Upper lobe of left lung (tissue), 6 donors: ENCODE data around the gene PIGO. TPM values are rescaled to one million over a fixed set of nuclear protein-coding genes. Genes with fewer than 3 reads are reported as not detected.

Experiments used
- ATAC-seq, 2 donors: fragments of 200-7000 bp; cut with Tn5 transposase; one replicate each; pipeline ENCODE4 v1.9.1; 2022; ENCODE audit warnings: mild to moderate bottlenecking in 2 of 2, moderate library complexity in 2 of 2; ENCODE audit not compliant: low FRiP score in 2 of 2
- DNase-seq, 2 donors: peaks; one replicate each; pipeline ENCODE4 v3.0.0-alpha.2; 2019 to 2020
- H3K27ac ChIP-seq, 4 donors: fragments of 200-600 bp; sonication (generic); one replicate each; pipeline ENCODE4 v1.5.1; 2016 to 2019
- H3K27me3 ChIP-seq, 4 donors: fragments of 200-600 bp; sonication (generic); one replicate each; pipeline ENCODE4 v1.5.1; 2017 to 2019
- H3K36me3 ChIP-seq, 4 donors: fragments of 200-600 bp; sonication (generic); one replicate each; pipeline ENCODE4 v1.5.1; 2016 to 2019
- H3K4me1 ChIP-seq, 4 donors: fragments of 200-600 bp; sonication (generic); one replicate each; pipeline ENCODE4 v1.5.1; 2018 to 2019
- H3K4me3 ChIP-seq, 4 donors: fragments of 200-600 bp; sonication (generic); one replicate each; pipeline ENCODE4 v1.5.1; 2017 to 2019; ENCODE audit warnings: mild to moderate bottlenecking in 2 of 4, moderate library complexity in 1 of 4
- H3K9me3 ChIP-seq, 4 donors: fragments of 200-600 bp; sonication (generic); one replicate each; pipeline ENCODE4 v1.5.1; 2018 to 2019
- EP300 ChIP-seq, 4 donors: sonication (generic); formaldehyde crosslinking; IDR thresholded peaks; one replicate each; pipeline ENCODE4 v1.5.1; 2017; ENCODE audit warnings: antibody characterized with exemption in 4 of 4, control low read depth in 2 of 4
- POLR2A ChIP-seq, 4 donors: fragments of 450-650 bp; IDR thresholded peaks; one replicate each; pipeline ENCODE4 v1.5.1; 2016 to 2017; ENCODE audit warnings: antibody characterized with exemption in 4 of 4, mild to moderate bottlenecking in 2 of 4
- POLR2AphosphoS5 ChIP-seq, 2 donors: sonication (generic); formaldehyde crosslinking; IDR thresholded peaks; one replicate each; pipeline ENCODE4 v1.5.1; 2017; ENCODE audit warnings: antibody characterized with exemption in 2 of 2
- WGBS, 2 donors: methylation state at CpG; one replicate each; pipeline ENCODE4 v1.1.5; 2017 to 2018; 5-methylcytosine and 5-hydroxymethylcytosine counted together
- total RNA-seq, 6 donors: library from RNA; depleted of rRNA in 4 of 6; stranded (reverse); fragments of >200 nt in 4 of 6; gene quantifications; one replicate each; pipeline versions ENCODE4 v1.1.0 to v1.2.1, GENCODE V29; 2016 to 2021
- TF ChIP-seq, protein P1 (sequence below), 6 experiments: fragments of 450-650 bp in 4 of 6; fragments of 200-600 bp in 2 of 6; sonication (generic) in 2 of 6; IDR thresholded peaks; one replicate each; pipeline ENCODE4 v1.5.1; 2016 to 2019; ENCODE audit warnings: antibody characterized with exemption in 6 of 6
- donor health status: DM: no; HTN: no; CAD: no; lungs with moderate emphysema.
- donor health status: DM: no; HTN: yes; CAD: no; lungs with severe emphysema.

PIGO gene
- total RNA-seq, 6 donors from 2014 or later = 11.5 to 29.0 (median 19.1) TPM

DNA sequence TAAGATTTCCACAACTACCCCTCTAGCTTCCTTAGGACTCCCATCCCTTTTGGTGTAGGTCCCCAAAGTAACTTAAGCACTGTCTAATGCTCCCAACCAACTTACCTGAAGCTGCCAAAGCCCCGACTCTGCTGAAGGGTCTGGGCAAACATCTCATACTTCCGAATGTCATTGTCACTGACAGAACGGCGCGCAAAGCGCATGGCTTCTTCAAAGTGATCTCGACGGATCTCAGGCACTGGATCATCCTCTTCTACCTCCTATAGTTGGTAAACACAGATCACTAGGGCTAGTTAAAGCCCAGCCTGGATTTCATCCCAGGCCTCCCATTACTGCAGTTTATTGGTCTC is 39.1 kb downstream of the PIGO start:
- no peak for DNase-seq
- no peaks in the 10 kb centered on the region for H3K9me3 ChIP-seq
- no peak for ATAC-seq
- no peak overlapping the region for H3K4me3 ChIP-seq
- 95 to 98% methylated on average over 6 to 8 of the region's 8 CpGs for WGBS, 2 donors
- no peaks in the 10 kb centered on the region for H3K27me3 ChIP-seq
- no peak for TF ChIP-seq POLR2AphosphoS5 (IDR thresholded peaks at IDR 0.05)
- no peak for TF ChIP-seq EP300 (IDR thresholded peaks at IDR 0.05)
- TF ChIP-seq, protein P1, sequence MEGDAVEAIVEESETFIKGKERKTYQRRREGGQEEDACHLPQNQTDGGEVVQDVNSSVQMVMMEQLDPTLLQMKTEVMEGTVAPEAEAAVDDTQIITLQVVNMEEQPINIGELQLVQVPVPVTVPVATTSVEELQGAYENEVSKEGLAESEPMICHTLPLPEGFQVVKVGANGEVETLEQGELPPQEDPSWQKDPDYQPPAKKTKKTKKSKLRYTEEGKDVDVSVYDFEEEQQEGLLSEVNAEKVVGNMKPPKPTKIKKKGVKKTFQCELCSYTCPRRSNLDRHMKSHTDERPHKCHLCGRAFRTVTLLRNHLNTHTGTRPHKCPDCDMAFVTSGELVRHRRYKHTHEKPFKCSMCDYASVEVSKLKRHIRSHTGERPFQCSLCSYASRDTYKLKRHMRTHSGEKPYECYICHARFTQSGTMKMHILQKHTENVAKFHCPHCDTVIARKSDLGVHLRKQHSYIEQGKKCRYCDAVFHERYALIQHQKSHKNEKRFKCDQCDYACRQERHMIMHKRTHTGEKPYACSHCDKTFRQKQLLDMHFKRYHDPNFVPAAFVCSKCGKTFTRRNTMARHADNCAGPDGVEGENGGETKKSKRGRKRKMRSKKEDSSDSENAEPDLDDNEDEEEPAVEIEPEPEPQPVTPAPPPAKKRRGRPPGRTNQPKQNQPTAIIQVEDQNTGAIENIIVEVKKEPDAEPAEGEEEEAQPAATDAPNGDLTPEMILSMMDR (IDR thresholded peaks at IDR 0.05) = no peak
- no peak for TF ChIP-seq POLR2A (IDR thresholded peaks at IDR 0.05)
- H3K36me3 ChIP-seq = peaks cover 62 to 98% (median 82%) of the 10 kb centered on the region in 4 donors
- no peaks in the 10 kb centered on the region for H3K4me1 ChIP-seq
- H3K27ac ChIP-seq = no peak overlapping the region

DNA sequence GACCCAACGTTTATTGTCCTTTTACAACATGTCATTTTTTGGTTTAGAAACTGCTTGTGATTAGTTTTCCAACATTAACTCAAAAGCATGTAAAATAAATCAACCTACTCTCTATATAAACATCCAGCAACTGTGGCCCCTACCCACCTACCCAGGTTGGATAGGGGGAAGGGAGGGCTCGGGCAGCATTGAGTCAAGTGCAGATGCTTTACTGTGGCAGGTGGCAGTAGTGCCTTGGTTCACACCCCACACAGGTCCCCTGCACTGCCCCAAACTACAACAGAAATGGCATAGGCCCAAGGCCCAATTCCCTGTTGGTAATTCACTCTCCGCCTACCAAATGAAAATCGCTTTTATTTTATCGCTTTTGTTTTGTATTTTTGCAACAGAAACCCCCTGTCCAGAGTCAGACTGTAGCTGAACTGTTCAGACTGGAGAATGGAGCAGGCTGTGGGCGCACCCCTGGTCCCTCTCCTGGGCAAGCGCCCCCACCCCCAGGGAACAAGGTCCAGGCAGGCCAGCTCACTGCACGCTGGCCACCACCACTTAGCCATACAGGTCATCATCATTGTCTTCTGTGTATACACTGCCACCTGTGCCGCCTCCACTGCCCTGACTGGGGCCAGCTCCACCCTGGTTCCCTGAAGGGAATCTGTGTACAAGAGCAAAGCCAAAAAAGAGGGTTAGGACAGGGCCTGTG is 39.7 kb downstream of the PIGO start:
- peak in 1 of 2 donors; percentile 44 for ATAC-seq
- Histone ChIP-seq H3K36me3 (peaks cover 58 to 98% (median 80%) of the 10 kb centered on the region in 4 donors), H3K27ac (no peak overlapping the region), H3K4me1 (no peaks in the 10 kb centered on the region), H3K4me3 (no peak overlapping the region), H3K9me3 (no peaks in the 10 kb centered on the region), H3K27me3 (no peaks in the 10 kb centered on the region)
- 94 to 96% methylated on average over 9 of the region's 9 CpGs for WGBS, 2 donors
- no peak for TF ChIP-seq EP300 (IDR thresholded peaks at IDR 0.05)
- no peak for TF ChIP-seq POLR2AphosphoS5 (IDR thresholded peaks at IDR 0.05)
- TF ChIP-seq, protein P1 (IDR thresholded peaks at IDR 0.05) = no peak
- TF ChIP-seq POLR2A (IDR thresholded peaks at IDR 0.05) = no peak
- DNase-seq = no peak

DNA sequence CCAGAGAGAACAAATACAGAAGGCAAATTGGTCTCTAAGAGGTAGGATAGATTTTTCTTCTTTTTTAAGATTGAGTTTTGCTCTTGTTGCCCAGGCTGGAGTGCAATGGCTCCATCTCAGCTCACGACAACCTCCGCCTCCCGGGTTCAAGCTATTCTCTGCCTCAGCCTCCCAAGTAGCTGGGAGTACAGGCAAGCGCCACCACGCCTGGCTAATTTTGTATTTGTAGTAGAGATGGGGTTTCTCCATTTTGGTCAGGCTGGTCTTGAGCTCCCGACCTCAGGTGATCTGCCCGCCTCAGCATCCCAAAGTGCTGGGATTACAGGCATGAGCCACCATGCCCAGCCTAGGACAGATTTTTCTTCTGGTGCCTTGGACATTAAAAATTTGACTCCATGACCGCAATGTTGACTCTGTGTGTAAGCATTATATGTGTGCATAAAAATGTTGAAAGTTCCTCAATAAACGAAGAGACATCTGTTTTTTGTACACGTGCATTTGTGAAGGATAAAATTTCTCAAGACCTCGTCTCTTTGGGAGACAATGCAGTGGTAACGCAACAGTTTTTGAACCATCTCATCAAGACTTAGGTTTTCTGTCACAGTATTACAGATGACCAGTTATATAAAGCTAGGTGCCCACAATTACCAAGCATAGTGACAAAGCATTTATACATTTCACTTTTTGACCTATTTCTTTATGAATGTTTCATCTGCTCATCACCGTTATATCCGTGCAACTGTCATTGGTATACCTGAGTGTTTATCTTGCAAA is 41.3 kb downstream of the PIGO start:
- ATAC-seq (no peak), DNase-seq (no peak)
- H3K27ac ChIP-seq = no peak overlapping the region
- WGBS, 2 donors = 95% methylated on average over 14 of the region's 14 CpGs
- TF ChIP-seq POLR2AphosphoS5 (IDR thresholded peaks at IDR 0.05) = no peak
- TF ChIP-seq, protein P1 (IDR thresholded peaks at IDR 0.05) = no peak
- no peak for TF ChIP-seq POLR2A (IDR thresholded peaks at IDR 0.05)
- TF ChIP-seq EP300 (IDR thresholded peaks at IDR 0.05) = no peak
- no peaks in the 10 kb centered on the region for H3K27me3 ChIP-seq
- H3K36me3 ChIP-seq = peaks cover 41 to 97% (median 69%) of the 10 kb centered on the region in 4 donors
- no peaks in the 10 kb centered on the region for H3K4me1 ChIP-seq
- H3K9me3 ChIP-seq = no peaks in the 10 kb centered on the region
- no peak overlapping the region for H3K4me3 ChIP-seq

DNA sequence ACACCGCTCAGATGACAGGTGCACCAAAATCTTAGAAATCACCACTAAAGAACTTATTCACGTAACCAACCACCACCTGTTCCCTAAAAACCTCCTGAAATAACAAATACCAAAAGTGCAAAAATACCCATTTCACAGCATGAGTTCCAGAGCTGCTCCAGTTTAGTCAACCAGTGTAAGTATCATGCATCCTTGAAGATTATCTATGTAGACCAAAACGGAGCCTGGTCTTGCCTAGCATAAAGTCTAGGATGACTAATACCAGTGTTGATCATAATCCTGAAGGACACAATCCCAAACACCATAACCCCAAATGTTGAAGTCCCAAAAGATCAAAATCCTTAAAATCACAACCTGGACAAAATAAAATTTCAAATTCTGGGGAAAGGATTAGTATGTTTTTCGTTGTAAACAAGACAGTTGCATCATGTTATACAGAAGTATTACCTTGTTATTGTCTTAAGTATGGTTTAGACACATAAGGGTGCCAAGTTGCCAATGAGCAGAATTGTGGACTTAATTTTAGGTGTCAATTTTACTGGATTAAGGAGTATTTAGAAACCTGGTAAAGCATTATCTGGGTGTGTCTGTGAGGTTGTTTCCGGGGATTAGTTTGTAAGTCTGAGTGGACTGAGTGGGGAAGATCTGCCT is 42.1 kb downstream of the PIGO start:
- H3K27ac ChIP-seq = no peak overlapping the region
- H3K9me3 ChIP-seq = no peaks in the 10 kb centered on the region
- WGBS, 2 donors = 67 to 70% methylated on average over 5 of the region's 5 CpGs
- H3K4me1 ChIP-seq = no peaks in the 10 kb centered on the region
- no peak for DNase-seq
- H3K27me3 ChIP-seq = no peaks in the 10 kb centered on the region
- ATAC-seq = no peak
- no peak overlapping the region for H3K4me3 ChIP-seq
- TF ChIP-seq POLR2AphosphoS5 (IDR thresholded peaks at IDR 0.05) (no peak), POLR2A (IDR thresholded peaks at IDR 0.05) (no peak), EP300 (IDR thresholded peaks at IDR 0.05) (no peak)
- H3K36me3 ChIP-seq = peaks cover 34 to 97% (median 67%) of the 10 kb centered on the region in 4 donors
